ENCODE data around the gene CLIP3.
"Not testable (repeated sequence)": the region's sequence is repeated elsewhere in the genome, so short reads cannot be mapped to it uniquely, and the experiment has no call there.

CLIP3 gene, protein sequence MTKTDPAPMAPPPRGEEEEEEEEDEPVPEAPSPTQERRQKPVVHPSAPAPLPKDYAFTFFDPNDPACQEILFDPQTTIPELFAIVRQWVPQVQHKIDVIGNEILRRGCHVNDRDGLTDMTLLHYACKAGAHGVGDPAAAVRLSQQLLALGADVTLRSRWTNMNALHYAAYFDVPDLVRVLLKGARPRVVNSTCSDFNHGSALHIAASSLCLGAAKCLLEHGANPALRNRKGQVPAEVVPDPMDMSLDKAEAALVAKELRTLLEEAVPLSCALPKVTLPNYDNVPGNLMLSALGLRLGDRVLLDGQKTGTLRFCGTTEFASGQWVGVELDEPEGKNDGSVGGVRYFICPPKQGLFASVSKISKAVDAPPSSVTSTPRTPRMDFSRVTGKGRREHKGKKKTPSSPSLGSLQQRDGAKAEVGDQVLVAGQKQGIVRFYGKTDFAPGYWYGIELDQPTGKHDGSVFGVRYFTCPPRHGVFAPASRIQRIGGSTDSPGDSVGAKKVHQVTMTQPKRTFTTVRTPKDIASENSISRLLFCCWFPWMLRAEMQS

GRCh38 chr19:36032251-36033104, at the start of gene CLIP3:
Gene CLIP3, minus strand, starts transcription at chr19:36032873. Its CDS starts 516 bp downstream, at chr19:36032357.
- H3K27me3 ChIP-seq = no peaks in the 10 kb centered on the region
- H3K36me3 ChIP-seq = peaks cover 0 to 12% (median 5%) of the 10 kb centered on the region in 11 experiments; a peak in 8 of 22 replicates
- H3K4me2 ChIP-seq = peak within 1 kb of the TSS; percentile 41 to 68 (median 61)
- no peak for TF ChIP-seq Cebpa-rat (IDR thresholded peaks at IDR 0.05)
- no peaks in the 10 kb centered on the region for H4K20me1 ChIP-seq
- H3K9me3 ChIP-seq (replicated peaks in 1 of 11) = no peaks in the 10 kb centered on the region
- H3K9ac ChIP-seq = peak within 1 kb of the TSS in 10 of 11 experiments; percentile 28 to 68 (median 47); a peak in 14 of 22 replicates
- peak within 1 kb of the TSS; percentile 31 to 66 (median 56) for H3K4me3 ChIP-seq
- no peak within 1 kb of the TSS for H3K27ac ChIP-seq
- peaks cover 9 to 28% (median 15%) of the 10 kb centered on the region in 10 experiments; a peak in 19 of 20 replicates for H3K4me1 ChIP-seq

GRCh38 chr19:36081894-36082293, 49.2 kb upstream of the CLIP3 start:
- Histone ChIP-seq H3K36me3 (peaks cover 24 to 100% (median 95%) of the 10 kb centered on the region in 11 experiments), H3K27me3 (no peaks in the 10 kb centered on the region), H4K20me1 (peaks cover 0 to 38% (median 0%) of the 10 kb centered on the region in 11 experiments; a peak in 5 of 22 replicates), H3K4me2 (no peak overlapping the region), H3K9ac (no peak overlapping the region), H3K4me3 (no peak overlapping the region), H3K27ac (no peak overlapping the region), H3K9me3 (replicated peaks in 1 of 11) (no peaks in the 10 kb centered on the region), H3K4me1 (no peaks in the 10 kb centered on the region)
- TF ChIP-seq Cebpa-rat (IDR thresholded peaks at IDR 0.05) = no peak

GRCh38 chr19:36081385-36081784, 48.7 kb upstream of the CLIP3 start:
- no peak overlapping the region for H3K9ac ChIP-seq
- H3K4me2 ChIP-seq = no peak overlapping the region
- no peak for TF ChIP-seq Cebpa-rat (IDR thresholded peaks at IDR 0.05)
- no peaks in the 10 kb centered on the region for H3K4me1 ChIP-seq
- H4K20me1 ChIP-seq = peaks cover 0 to 35% (median 0%) of the 10 kb centered on the region in 11 experiments; a peak in 5 of 22 replicates
- H3K36me3 ChIP-seq = peaks cover 22 to 99% (median 94%) of the 10 kb centered on the region in 11 experiments
- no peaks in the 10 kb centered on the region for H3K27me3 ChIP-seq
- no peak overlapping the region; a peak in 1 of 22 replicates for H3K27ac ChIP-seq
- no peaks in the 10 kb centered on the region for H3K9me3 ChIP-seq (replicated peaks in 1 of 11)
- no peak overlapping the region for H3K4me3 ChIP-seq

DNA sequence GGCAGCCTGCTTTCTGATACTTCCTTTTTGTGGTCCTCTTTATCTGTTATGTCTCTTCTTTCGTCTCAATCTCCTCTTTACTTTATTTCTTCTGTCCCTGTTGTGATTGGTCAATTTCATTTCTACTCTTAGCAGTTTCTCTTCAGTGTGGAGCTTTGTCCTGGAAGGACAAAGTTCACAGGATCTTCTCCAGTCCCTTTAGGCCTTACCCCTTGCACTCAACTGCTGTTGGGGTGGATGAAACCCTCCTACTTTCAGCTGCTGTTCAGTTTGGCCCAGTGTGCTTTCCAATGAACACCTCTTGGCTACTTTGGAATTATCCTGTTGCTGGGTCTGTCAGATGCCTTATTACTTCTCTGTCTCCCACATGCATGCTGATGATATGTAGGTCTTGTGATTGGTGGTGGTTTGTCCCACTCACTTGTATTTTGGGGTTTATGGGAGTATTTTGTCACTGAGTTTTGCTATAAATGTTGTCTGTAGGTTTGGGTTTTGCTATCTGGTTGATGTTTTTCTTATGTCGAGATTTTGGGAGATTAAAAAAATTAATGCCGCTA, 46.8 kb upstream of the CLIP3 start:
- peaks cover 18 to 99% (median 94%) of the 10 kb centered on the region in 11 experiments for H3K36me3 ChIP-seq
- H3K27ac ChIP-seq = no peak overlapping the region
- H4K20me1 ChIP-seq = peaks cover 0 to 28% (median 0%) of the 10 kb centered on the region in 11 experiments; a peak in 5 of 22 replicates
- no peak overlapping the region for H3K9ac ChIP-seq
- no peaks in the 10 kb centered on the region for H3K27me3 ChIP-seq
- no peak overlapping the region for H3K4me2 ChIP-seq
- H3K4me3 ChIP-seq = no peak overlapping the region
- no peaks in the 10 kb centered on the region for H3K9me3 ChIP-seq (replicated peaks in 1 of 11)
- no peak for TF ChIP-seq Cebpa-rat (IDR thresholded peaks at IDR 0.05)
- no peaks in the 10 kb centered on the region for H3K4me1 ChIP-seq

GRCh38 chr19:36073121-36073876, 40.6 kb upstream of the CLIP3 start:
- Histone ChIP-seq H3K27me3 (no peaks in the 10 kb centered on the region), H3K9ac (no peak overlapping the region), H3K4me2 (no peak overlapping the region), H3K4me1 (no peaks in the 10 kb centered on the region), H4K20me1 (peaks cover 0 to 20% (median 5%) of the 10 kb centered on the region in 11 experiments; a peak in 6 of 22 replicates), H3K4me3 (no peak overlapping the region), H3K36me3 (peaks cover 0 to 98% (median 90%) of the 10 kb centered on the region in 11 experiments), H3K27ac (no peak overlapping the region), H3K9me3 (replicated peaks in 1 of 11) (peaks cover 0 to 4% (median 0%) of the 10 kb centered on the region in 11 experiments; a peak in 7 of 22 replicates)
- no peak for TF ChIP-seq Cebpa-rat (IDR thresholded peaks at IDR 0.05)

- Histone ChIP-seq H3K4me1 (no peaks in the 10 kb centered on the region), H3K9me3 (replicated peaks in 1 of 11) (peaks cover 0 to 16% (median 8%) of the 10 kb centered on the region in 11 experiments; a peak in 13 of 22 replicates), H3K27ac (no peak overlapping the region), H3K36me3 (peaks cover 12 to 98% (median 90%) of the 10 kb centered on the region in 11 experiments), H3K9ac (no peak overlapping the region), H4K20me1 (peaks cover 0 to 20% (median 5%) of the 10 kb centered on the region in 11 experiments; a peak in 6 of 22 replicates), H3K4me2 (no peak overlapping the region), H3K4me3 (no peak overlapping the region), H3K27me3 (no peaks in the 10 kb centered on the region)
- TF ChIP-seq Cebpa-rat (IDR thresholded peaks at IDR 0.05) = no peak
These were observed 39.4 kb upstream of the CLIP3 start for GRCh38 chr19:36072081-36072480.

GRCh38 chr19:36068810-36069499, 36.3 kb upstream of the CLIP3 start:
- H3K27me3 ChIP-seq, H3K27ac ChIP-seq, H3K9ac ChIP-seq, H3K4me2 ChIP-seq, H3K4me1 ChIP-seq, H3K4me3 ChIP-seq: not testable (repeated sequence)
- peaks cover 0 to 16% (median 8%) of the 10 kb centered on the region in 11 experiments; a peak in 13 of 22 replicates for H3K9me3 ChIP-seq (replicated peaks in 1 of 11)
- peaks cover 23 to 99% (median 88%) of the 10 kb centered on the region in 11 experiments for H3K36me3 ChIP-seq
- peaks cover 0 to 41% (median 5%) of the 10 kb centered on the region in 11 experiments; a peak in 8 of 22 replicates for H4K20me1 ChIP-seq

Data from BLaER1 treated with 17β-estradiol and CSF1 and Interleukin-3, amounts not matched to agents 10 nM and 100 nM (cell line).